B cell (primary cell): ENCODE measurements around the gene PSPC1. TPM values are rescaled to one million over a fixed set of nuclear protein-coding genes. Genes with fewer than 3 reads are reported as not detected.

Experiments
- ATAC-seq: fragments of 200-7000 bp; cut with Tn5 transposase; one replicate; pipeline ENCODE4 v1.10.0; 2021; ENCODE audit warnings: low read depth, mild to moderate bottlenecking, moderate number of reproducible peaks, moderate library complexity
- CTCF ChIA-PET: fragments of 350-600 bp; sonication (Branson Sonifier 250); formaldehyde crosslinking; loops from one replicate; lab custom pipeline; 2021; ENCODE audit warnings: antibody characterized with exemption, inconsistent platforms; lab: Charles Lee
- POLR2A ChIA-PET: fragments of 350-600 bp; sonication (Branson Sonifier 250); formaldehyde crosslinking; loops from one replicate; lab custom pipeline; 2021; ENCODE audit warnings: antibody characterized with exemption; lab: Charles Lee
- DNase-seq: peaks from one replicate; pipeline ENCODE4 v3.0.0; 2013
- H2AFZ ChIP-seq: 2 replicates; pipeline ENCODE4 v1.6.1; 2012; ENCODE audit warnings: mild to moderate bottlenecking, low read depth, low read length; ENCODE audit not compliant: insufficient read depth, poor library complexity, severe bottlenecking
- H3K27ac ChIP-seq, 2 donors: 1 replicate in 1 of 2; 2 replicates in 1 of 2; pipeline ENCODE4 v1.5.1; 2012 to 2013; ENCODE audit warnings: low read length in 2 of 2, mild to moderate bottlenecking in 2 of 2, moderate library complexity in 1 of 2
- H3K27me3 ChIP-seq, 4 experiments: fragments of 200-600 bp in 1 of 4; sonication (generic) in 1 of 4; replicated peaks in 1 of 4; 1 replicate in 2 of 4; 2 replicates in 2 of 4; pipeline versions ENCODE4 v1.6.1 to v1.7.0; 2013 to 2016; ENCODE audit warnings: low read length in 3 of 4, mild to moderate bottlenecking in 2 of 4, mixed read lengths in 1 of 4, moderate library complexity in 1 of 4; ENCODE audit not compliant: insufficient read depth in 4 of 4, control insufficient read depth in 3 of 4; ENCODE audit errors: control extremely low read depth in 1 of 4
- H3K36me3 ChIP-seq, 2 experiments: replicated peaks in 1 of 2; 1 replicate in 1 of 2; 2 replicates in 1 of 2; pipeline versions ENCODE4 v1.6.1 to v1.7.1; 2013; ENCODE audit warnings: low read length in 1 of 2; ENCODE audit not compliant: insufficient read depth in 2 of 2, control insufficient read depth in 1 of 2; ENCODE audit errors: control extremely low read depth in 1 of 2, extremely low read depth in 1 of 2
- H3K4me1 ChIP-seq, 2 donors: fragments of 200-600 bp in 1 of 2; sonication (generic) in 1 of 2; 1 replicate in 1 of 2; 2 replicates in 1 of 2; pipeline versions ENCODE4 v1.5.1 to v1.6.1; 2013 to 2017; ENCODE audit warnings: low read length in 2 of 2; ENCODE audit not compliant: control insufficient read depth in 2 of 2, insufficient read depth in 2 of 2
- H3K4me2 ChIP-seq: replicated peaks from 2 replicates; pipeline ENCODE3; 2012; ENCODE audit warnings: mild to moderate bottlenecking, low read depth, low read length; ENCODE audit not compliant: poor library complexity, severe bottlenecking
- H3K4me3 ChIP-seq, 5 experiments: fragments of 200-600 bp in 1 of 5; sonication (generic) in 1 of 5; 1 replicate in 3 of 5; 2 replicates in 2 of 5; pipeline versions ENCODE4 v1.5.1 to v1.7.0; 2011 to 2016; ENCODE audit warnings: low read length in 4 of 5, mild to moderate bottlenecking in 4 of 5, low read depth in 2 of 5, control low read depth in 1 of 5, moderate library complexity in 1 of 5; ENCODE audit not compliant: insufficient read depth in 1 of 5; ENCODE audit errors: control extremely low read depth in 1 of 5, extremely low read depth in 1 of 5
- H3K79me2 ChIP-seq: fragments of 200-600 bp; sonication (generic); one replicate; pipeline ENCODE4 v1.6.0; 2016; ENCODE audit warnings: low read length; ENCODE audit not compliant: control insufficient read depth, insufficient read depth
- H3K9ac ChIP-seq: fragments of 200-600 bp; sonication (generic); 2 replicates; pipeline ENCODE4 v1.6.1; 2017; ENCODE audit warnings: mild to moderate bottlenecking, low read length, moderate library complexity
- H3K9me3 ChIP-seq, 3 donors: one replicate each; pipeline versions ENCODE4 v1.6.1 to v1.7.1; 2013; ENCODE audit warnings: low read length in 2 of 3; ENCODE audit not compliant: control insufficient read depth in 2 of 3, insufficient read depth in 1 of 3; ENCODE audit errors: control extremely low read depth in 1 of 3
- H4K20me1 ChIP-seq: 2 replicates; pipeline ENCODE4 v1.6.0; 2012; ENCODE audit warnings: mild to moderate bottlenecking, low read length; ENCODE audit not compliant: insufficient read depth, control insufficient read depth, poor library complexity, severe bottlenecking
- H3K27ac Mint-ChIP-seq: one replicate; pipeline ENCODE4 v1.8.0; 2021; ENCODE audit warnings: mixed read lengths
- H3K27me3 Mint-ChIP-seq: one replicate; pipeline ENCODE4 v1.8.0; 2021; ENCODE audit warnings: mixed read lengths
- H3K4me1 Mint-ChIP-seq: one replicate; pipeline ENCODE4 v1.8.0; 2021; ENCODE audit warnings: mixed read lengths
- H3K4me3 Mint-ChIP-seq: one replicate; pipeline ENCODE4 v1.8.0; 2021; ENCODE audit warnings: mixed read lengths
- H3K9me3 Mint-ChIP-seq: one replicate; pipeline ENCODE4 v1.8.0; 2022; ENCODE audit warnings: mixed read lengths; ENCODE audit not compliant: insufficient read depth
- EZH2 ChIP-seq: IDR thresholded peaks from 2 replicates; pipeline ENCODE4 v1.6.1; 2012; ENCODE audit warnings: borderline replicate concordance, low read depth, mild to moderate bottlenecking, moderate library complexity, low read length; ENCODE audit not compliant: insufficient read depth, poor library complexity, severe bottlenecking
- WGBS: methylation state at CpG from one replicate; pipeline ENCODE4 v1.1.5; 2013; ENCODE audit warnings: missing lambda C conversion rate; ENCODE audit not compliant: insufficient coverage; 5-methylcytosine and 5-hydroxymethylcytosine counted together
- intact Hi-C: fragments of 100-400 bp; cut with micrococcal nuclease; formaldehyde crosslinking; loops from one replicate; pipeline ENCODE4 v1.10.0; 2022
- polyA plus RNA-seq: library from polyadenylated mRNA; depleted of rRNA; stranded (reverse); fragments of >200 nt; gene quantifications from 2 replicates; pipeline ENCODE4 v1.2.3, GENCODE V29; 2012
- total RNA-seq, 2 donors: library from RNA; stranded (reverse); fragments of 120-200 nt in 1 of 2; gene quantifications; 1 replicate in 1 of 2; 2 replicates in 1 of 2; pipeline versions ENCODE4 v1.2.3 to v1.2.4, GENCODE V29; 2013 to 2022
- TF ChIP-seq, protein P1 (sequence below): fragments of 200-600 bp; IDR thresholded peaks from one replicate; pipeline ENCODE4 v1.8.0; 2022; ENCODE audit warnings: antibody characterized with exemption, mild to moderate bottlenecking

PSPC1 gene
- total and polyA plus RNA-seq, 2 donors (not counting 1 experiment from before 2014, with no cell fraction given) = 55.3 to 121 TPM

DNA sequence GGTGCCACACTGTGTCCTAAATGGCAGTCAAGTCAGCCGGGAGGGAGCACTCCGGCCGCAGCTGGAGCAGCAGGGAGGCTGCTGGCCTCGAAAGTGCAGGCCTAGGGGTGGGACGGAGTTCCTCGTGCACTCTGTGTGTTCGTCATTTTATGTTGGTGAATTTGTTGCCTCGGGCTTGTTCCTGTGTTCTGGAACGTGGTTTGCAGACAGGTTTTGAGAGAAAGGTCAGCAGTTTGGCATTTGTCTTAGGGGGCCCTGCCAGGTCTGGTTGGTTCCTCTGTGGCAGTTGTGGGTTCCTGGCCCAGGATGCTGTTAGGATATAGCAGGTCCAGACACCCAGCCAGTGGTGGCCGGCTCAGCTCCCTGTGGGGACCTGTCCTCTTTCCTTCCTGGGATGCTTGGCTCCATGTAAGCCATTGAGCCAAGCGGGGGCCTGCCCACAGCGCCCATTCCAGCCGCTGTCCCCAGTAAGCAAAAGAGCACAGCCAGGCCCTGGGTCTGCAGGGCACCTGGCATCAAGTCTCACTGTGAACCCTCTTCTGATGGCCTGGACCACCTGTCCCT is 119.2 kb downstream of the PSPC1 start:
- Histone ChIP-seq H3K4me3 (no peak overlapping the region), H3K4me1 (no peaks in the 10 kb centered on the region), H2AFZ (no peak overlapping the region), H3K4me2 (no peak overlapping the region), H3K9ac (no peak overlapping the region), H3K27ac (no peak overlapping the region), H3K27me3 (no peaks in the 10 kb centered on the region), H3K79me2 (peaks cover 4% of the 10 kb centered on the region), H3K36me3 (peaks cover 4 to 72% of the 10 kb centered on the region in 2 experiments), H4K20me1 (no peaks in the 10 kb centered on the region), H3K9me3 (no peaks in the 10 kb centered on the region)
- no peak for ATAC-seq
- Mint-ChIP-seq H3K27me3 (no peaks in the 10 kb centered on the region), H3K9me3 (no peaks in the 10 kb centered on the region), H3K27ac (no peak overlapping the region), H3K4me1 (no peaks in the 10 kb centered on the region), H3K4me3 (no peak overlapping the region)
- intact Hi-C loops = no loop called here
- POLR2A ChIA-PET = no interaction called here
- no peak for DNase-seq
- 90% methylated on average over 13 of the region's 13 CpGs for WGBS
- TF ChIP-seq EZH2 = no peak
- TF ChIP-seq, protein P1, sequence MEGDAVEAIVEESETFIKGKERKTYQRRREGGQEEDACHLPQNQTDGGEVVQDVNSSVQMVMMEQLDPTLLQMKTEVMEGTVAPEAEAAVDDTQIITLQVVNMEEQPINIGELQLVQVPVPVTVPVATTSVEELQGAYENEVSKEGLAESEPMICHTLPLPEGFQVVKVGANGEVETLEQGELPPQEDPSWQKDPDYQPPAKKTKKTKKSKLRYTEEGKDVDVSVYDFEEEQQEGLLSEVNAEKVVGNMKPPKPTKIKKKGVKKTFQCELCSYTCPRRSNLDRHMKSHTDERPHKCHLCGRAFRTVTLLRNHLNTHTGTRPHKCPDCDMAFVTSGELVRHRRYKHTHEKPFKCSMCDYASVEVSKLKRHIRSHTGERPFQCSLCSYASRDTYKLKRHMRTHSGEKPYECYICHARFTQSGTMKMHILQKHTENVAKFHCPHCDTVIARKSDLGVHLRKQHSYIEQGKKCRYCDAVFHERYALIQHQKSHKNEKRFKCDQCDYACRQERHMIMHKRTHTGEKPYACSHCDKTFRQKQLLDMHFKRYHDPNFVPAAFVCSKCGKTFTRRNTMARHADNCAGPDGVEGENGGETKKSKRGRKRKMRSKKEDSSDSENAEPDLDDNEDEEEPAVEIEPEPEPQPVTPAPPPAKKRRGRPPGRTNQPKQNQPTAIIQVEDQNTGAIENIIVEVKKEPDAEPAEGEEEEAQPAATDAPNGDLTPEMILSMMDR = no peak
- CTCF ChIA-PET = no interaction called here

DNA sequence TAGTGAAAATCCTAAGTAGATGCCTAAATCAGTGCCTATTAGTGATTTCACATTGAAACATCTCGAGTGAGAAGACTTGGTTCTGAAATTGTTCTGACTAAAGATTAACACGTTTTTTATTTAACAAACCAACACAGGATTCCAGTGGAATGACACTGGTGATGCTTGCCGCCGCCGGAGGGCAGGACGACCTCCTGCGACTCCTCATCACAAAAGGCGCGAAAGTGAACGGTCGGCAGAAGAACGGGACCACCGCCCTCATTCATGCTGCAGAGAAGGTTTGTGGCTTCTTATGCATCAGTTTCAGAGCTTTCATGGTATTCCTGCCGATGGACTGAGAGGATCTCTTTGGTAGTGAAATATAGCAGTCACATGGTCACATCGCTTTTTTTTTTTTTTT is 121.2 kb downstream of the PSPC1 start:
- WGBS = over 99% methylated on average over 12 of the region's 15 CpGs
- Histone ChIP-seq H3K4me3 (no peak overlapping the region), H3K4me2 (no peak overlapping the region), H3K4me1 (no peaks in the 10 kb centered on the region), H3K9me3 (no peaks in the 10 kb centered on the region), H4K20me1 (no peaks in the 10 kb centered on the region), H3K27me3 (no peaks in the 10 kb centered on the region), H3K27ac (no peak overlapping the region), H3K79me2 (peaks cover 4% of the 10 kb centered on the region), H3K9ac (no peak overlapping the region), H3K36me3 (peaks cover 7 to 67% of the 10 kb centered on the region in 2 experiments), H2AFZ (no peak overlapping the region)
- TF ChIP-seq EZH2 = no peak
- TF ChIP-seq, protein P1 = no peak
- Mint-ChIP-seq H3K4me1 (no peaks in the 10 kb centered on the region), H3K27me3 (no peaks in the 10 kb centered on the region), H3K27ac (no peak overlapping the region), H3K9me3 (no peaks in the 10 kb centered on the region), H3K4me3 (no peak overlapping the region)
- no peak for DNase-seq
- ChIA-PET POLR2A (no interaction called here), CTCF (no interaction called here)
- intact Hi-C loops = no loop called here
- ATAC-seq = no peak
